K562 (cell line): ENCODE results near the gene CEP95. TPM values are rescaled to one million over a fixed set of nuclear protein-coding genes. Genes with fewer than 3 reads are reported as not detected.

Experiments used
- GABPB1 ChIP-seq: sonication (generic); formaldehyde crosslinking; IDR thresholded peaks from 2 replicates; pipeline ENCODE4 v1.8.0; 2022; ENCODE audit warnings: mild to moderate bottlenecking, missing genetic modification reagents
- HLTF ChIP-seq: fragments of 450-650 bp; IDR thresholded peaks from 2 replicates; pipeline ENCODE4 v1.6.1; 2016
- ILF3 ChIP-seq: fragments of 450-650 bp; IDR thresholded peaks from 2 replicates; pipeline ENCODE4 v1.6.1; 2018; ENCODE audit warnings: antibody characterized with exemption, mild to moderate bottlenecking, moderate library complexity, borderline replicate concordance
- ILK ChIP-seq: fragments of 450-650 bp; IDR thresholded peaks from 2 replicates; pipeline ENCODE4 v1.6.1; 2016; ENCODE audit warnings: missing genetic modification characterization, low read depth, mild to moderate bottlenecking, missing compliant biosample characterization, moderate library complexity, borderline replicate concordance
- SMARCA5 ChIP-seq: fragments of 450-650 bp; IDR thresholded peaks from 2 replicates; pipeline ENCODE4 v1.6.1; 2016
- SMARCE1 ChIP-seq: fragments of 450-650 bp; IDR thresholded peaks from 2 replicates; pipeline ENCODE4 v1.7.1; 2016; ENCODE audit warnings: mild to moderate bottlenecking
- SREBF1 ChIP-seq: fragments of 150-350 bp; IDR thresholded peaks from 2 replicates; pipeline ENCODE4 v1.6.1; 2014; ENCODE audit warnings: antibody characterized with exemption, low read depth, low read length, borderline replicate concordance
- WHSC1 ChIP-seq: IDR thresholded peaks from one replicate; pipeline ENCODE4 v1.6.1; 2012; ENCODE audit warnings: low read length, control low read depth, inconsistent platforms
- ZNF445 ChIP-seq: fragments of 250-450 bp; sonication (Bioruptor Pico); IDR thresholded peaks from 2 replicates; pipeline ENCODE4 v1.4.0; 2020; ENCODE audit warnings: low read depth, mild to moderate bottlenecking, moderate library complexity
- polyA plus RNA-seq, 8 experiments: library from polyadenylated mRNA; depleted of rRNA in 4 of 8; stranded (reverse) in 5 of 8; unstranded in 3 of 8; fragments of >200 nt; fragmentation: Nextera tagmentation in 2 of 8; fragmentation: Illumina TruSeq in 1 of 8; extraction: Ambion mirVana in 2 of 8; extraction: Trizol in 1 of 8; gene quantifications; 2 replicates each; pipeline versions ENCODE4 v1.2.1 to v1.2.3, GENCODE V29; 2011 to 2014; ENCODE audit warnings: inconsistent platforms in 1 of 8, missing spikeins in 1 of 8
- total RNA-seq, 7 experiments: library from RNA; depleted of rRNA in 6 of 7; stranded (reverse); fragments of >200 nt in 6 of 7; fragmentation: Illumina TruSeq in 2 of 7; extraction: Trizol in 2 of 7; gene quantifications; 2 replicates each; pipeline versions ENCODE4 v1.2.1 to v1.2.3, GENCODE V29; 2011 to 2021; ENCODE audit warnings: low replicate concordance in 1 of 7
- TF ChIP-seq, protein P1 (sequence below): fragments of 450-650 bp; IDR thresholded peaks from 2 replicates; pipeline ENCODE4 v1.6.1; 2014; ENCODE audit warnings: low read depth, mild to moderate bottlenecking, moderate library complexity, borderline replicate concordance
- TF ChIP-seq, protein P2 (sequence below), 2 experiments: fragments of 450-650 bp in 1 of 2; sonication (generic) in 1 of 2; formaldehyde crosslinking in 1 of 2; IDR thresholded peaks; 2 replicates each; pipeline versions ENCODE4 v1.7.1 to v1.9.0; 2016 to 2022; ENCODE audit warnings: inconsistent platforms in 1 of 2, mild to moderate bottlenecking in 1 of 2, missing genetic modification reagents in 1 of 2

Gene CEP95
- total and polyA plus RNA-seq, 9 of the 15 experiments (the other 6 are each of a cell fraction or from before 2014, with no cell fraction given), result 26.7 to 80.7 (median 56.9) TPM

DNA sequence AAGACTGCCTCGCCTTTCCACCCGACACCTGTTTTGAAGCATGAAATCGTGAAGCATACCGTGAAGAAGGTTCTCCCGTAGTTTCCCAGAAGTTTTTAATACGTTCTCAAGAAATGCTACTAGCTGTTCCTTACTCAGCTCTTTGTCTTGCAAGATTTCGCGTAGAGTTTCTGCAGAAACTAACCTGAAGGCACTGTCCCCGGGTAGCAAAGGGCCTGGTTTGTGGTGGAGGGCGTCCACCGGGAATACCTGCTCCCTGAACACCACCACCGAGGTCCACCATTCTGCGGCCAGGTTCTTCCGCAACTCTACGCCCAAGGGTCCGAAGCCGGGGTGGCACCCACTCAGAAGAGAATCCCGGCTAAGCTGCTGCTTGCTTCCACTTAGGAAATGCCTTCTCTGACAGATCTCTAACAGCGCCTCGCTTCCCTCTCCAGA is 10.4 kb upstream of the CEP95 start (continued):
- no peak for TF ChIP-seq SMARCE1
- no peak for TF ChIP-seq ILF3
- TF ChIP-seq GABPB1, result no peak
- 0 out of 2 replicates have a peak, but pooled peaks have one; percentile 13 for TF ChIP-seq HLTF
- TF ChIP-seq ZNF445, result no peak
- TF ChIP-seq, protein P1, sequence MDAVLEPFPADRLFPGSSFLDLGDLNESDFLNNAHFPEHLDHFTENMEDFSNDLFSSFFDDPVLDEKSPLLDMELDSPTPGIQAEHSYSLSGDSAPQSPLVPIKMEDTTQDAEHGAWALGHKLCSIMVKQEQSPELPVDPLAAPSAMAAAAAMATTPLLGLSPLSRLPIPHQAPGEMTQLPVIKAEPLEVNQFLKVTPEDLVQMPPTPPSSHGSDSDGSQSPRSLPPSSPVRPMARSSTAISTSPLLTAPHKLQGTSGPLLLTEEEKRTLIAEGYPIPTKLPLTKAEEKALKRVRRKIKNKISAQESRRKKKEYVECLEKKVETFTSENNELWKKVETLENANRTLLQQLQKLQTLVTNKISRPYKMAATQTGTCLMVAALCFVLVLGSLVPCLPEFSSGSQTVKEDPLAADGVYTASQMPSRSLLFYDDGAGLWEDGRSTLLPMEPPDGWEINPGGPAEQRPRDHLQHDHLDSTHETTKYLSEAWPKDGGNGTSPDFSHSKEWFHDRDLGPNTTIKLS, result peak; percentile 28; the same call in 1 of the 2 replicates
- TF ChIP-seq SMARCA5, result no peak
- no peak for TF ChIP-seq WHSC1
- no peak for TF ChIP-seq ILK (tag)
- TF ChIP-seq, protein P2, sequence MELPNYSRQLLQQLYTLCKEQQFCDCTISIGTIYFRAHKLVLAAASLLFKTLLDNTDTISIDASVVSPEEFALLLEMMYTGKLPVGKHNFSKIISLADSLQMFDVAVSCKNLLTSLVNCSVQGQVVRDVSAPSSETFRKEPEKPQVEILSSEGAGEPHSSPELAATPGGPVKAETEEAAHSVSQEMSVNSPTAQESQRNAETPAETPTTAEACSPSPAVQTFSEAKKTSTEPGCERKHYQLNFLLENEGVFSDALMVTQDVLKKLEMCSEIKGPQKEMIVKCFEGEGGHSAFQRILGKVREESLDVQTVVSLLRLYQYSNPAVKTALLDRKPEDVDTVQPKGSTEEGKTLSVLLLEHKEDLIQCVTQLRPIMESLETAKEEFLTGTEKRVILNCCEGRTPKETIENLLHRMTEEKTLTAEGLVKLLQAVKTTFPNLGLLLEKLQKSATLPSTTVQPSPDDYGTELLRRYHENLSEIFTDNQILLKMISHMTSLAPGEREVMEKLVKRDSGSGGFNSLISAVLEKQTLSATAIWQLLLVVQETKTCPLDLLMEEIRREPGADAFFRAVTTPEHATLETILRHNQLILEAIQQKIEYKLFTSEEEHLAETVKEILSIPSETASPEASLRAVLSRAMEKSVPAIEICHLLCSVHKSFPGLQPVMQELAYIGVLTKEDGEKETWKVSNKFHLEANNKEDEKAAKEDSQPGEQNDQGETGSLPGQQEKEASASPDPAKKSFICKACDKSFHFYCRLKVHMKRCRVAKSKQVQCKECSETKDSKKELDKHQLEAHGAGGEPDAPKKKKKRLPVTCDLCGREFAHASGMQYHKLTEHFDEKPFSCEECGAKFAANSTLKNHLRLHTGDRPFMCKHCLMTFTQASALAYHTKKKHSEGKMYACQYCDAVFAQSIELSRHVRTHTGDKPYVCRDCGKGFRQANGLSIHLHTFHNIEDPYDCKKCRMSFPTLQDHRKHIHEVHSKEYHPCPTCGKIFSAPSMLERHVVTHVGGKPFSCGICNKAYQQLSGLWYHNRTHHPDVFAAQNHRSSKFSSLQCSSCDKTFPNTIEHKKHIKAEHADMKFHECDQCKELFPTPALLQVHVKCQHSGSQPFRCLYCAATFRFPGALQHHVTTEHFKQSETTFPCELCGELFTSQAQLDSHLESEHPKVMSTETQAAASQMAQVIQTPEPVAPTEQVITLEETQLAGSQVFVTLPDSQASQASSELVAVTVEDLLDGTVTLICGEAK (IDR thresholded peaks at IDR 0.05), result no peak
- TF ChIP-seq, protein P2 (CRISPR knock-in tag; IDR thresholded peaks at IDR 0.05), result peak; percentile 8; the same call in 1 of the 2 replicates
- no peak for TF ChIP-seq SREBF1
- TF ChIP-seq, all 486 proteins: peak for 4
